Astrocyte of the cerebellum (primary cell): ENCODE measurements around the gene MTHFD1L.

Source experiments
- DNase-seq: peaks from one replicate; pipeline ENCODE4 v3.0.0-alpha.2; 2011; ENCODE audit warnings: low read depth
- H3K4me3 ChIP-seq: 2 replicates; pipeline ENCODE4 v1.5.1; 2011; ENCODE audit warnings: mild to moderate bottlenecking, low read depth, low read length, moderate library complexity
- in situ Hi-C: cut with HindIII; loops from 2 replicates; pipeline ENCODE4 v1.10.0; 2017; ENCODE audit warnings: low sequenced_read_pairs
- TF ChIP-seq, protein P1 (sequence below): IDR thresholded peaks from 2 replicates; pipeline ENCODE4 v1.5.1; 2012; ENCODE audit warnings: low read length, low read depth, moderate library complexity, mild to moderate bottlenecking; ENCODE audit errors: missing control alignments

MTHFD1L gene

DNA sequence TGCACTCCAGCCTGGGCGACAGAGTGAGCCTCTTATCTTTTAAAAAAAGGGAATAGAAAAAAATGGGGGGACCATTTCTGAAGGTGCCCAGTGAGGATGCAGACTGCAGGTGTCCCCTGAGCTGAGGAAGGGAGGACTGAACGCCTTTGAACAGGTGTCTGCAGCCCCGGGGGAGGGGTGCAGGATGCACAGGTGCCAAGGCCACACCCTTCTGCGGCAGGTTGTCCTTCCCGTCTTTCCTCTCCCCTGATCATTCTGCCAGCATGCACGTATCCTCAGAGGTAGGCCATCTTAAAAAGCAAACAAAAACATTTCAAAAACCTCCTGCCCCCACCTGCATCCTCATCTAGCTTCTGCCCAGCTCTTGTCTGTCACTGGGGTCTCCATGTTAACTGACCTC is 101.3 kb downstream of the MTHFD1L start:
- in situ Hi-C loops, result no loop called here
- DNase-seq, result no peak
- H3K4me3 ChIP-seq, result no peak overlapping the region
- TF ChIP-seq, protein P1, sequence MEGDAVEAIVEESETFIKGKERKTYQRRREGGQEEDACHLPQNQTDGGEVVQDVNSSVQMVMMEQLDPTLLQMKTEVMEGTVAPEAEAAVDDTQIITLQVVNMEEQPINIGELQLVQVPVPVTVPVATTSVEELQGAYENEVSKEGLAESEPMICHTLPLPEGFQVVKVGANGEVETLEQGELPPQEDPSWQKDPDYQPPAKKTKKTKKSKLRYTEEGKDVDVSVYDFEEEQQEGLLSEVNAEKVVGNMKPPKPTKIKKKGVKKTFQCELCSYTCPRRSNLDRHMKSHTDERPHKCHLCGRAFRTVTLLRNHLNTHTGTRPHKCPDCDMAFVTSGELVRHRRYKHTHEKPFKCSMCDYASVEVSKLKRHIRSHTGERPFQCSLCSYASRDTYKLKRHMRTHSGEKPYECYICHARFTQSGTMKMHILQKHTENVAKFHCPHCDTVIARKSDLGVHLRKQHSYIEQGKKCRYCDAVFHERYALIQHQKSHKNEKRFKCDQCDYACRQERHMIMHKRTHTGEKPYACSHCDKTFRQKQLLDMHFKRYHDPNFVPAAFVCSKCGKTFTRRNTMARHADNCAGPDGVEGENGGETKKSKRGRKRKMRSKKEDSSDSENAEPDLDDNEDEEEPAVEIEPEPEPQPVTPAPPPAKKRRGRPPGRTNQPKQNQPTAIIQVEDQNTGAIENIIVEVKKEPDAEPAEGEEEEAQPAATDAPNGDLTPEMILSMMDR, result no peak

DNA sequence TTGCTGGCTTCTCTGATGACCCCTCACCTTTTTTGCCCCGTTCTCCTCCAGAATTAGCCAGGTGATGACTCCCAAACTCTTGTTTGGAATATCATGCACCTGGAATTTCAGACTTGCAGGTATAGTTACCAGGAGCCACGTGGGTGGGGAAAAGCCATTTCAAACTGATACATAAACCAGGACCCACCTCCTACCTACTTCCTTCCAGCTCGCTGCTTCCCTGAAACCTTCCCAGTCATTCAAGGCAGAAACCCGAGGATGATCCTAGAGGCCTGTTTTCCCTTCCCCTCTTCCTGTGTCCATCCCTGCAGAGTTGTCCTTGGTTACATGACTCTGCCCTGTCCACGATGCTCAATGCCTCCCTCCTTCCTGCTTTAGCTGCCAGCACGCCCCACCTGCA is 101.9 kb downstream of the MTHFD1L start:
- TF ChIP-seq, protein P1, result no peak
- H3K4me3 ChIP-seq, result no peak overlapping the region
- no peak for DNase-seq
- in situ Hi-C loops, result no loop called here

DNA sequence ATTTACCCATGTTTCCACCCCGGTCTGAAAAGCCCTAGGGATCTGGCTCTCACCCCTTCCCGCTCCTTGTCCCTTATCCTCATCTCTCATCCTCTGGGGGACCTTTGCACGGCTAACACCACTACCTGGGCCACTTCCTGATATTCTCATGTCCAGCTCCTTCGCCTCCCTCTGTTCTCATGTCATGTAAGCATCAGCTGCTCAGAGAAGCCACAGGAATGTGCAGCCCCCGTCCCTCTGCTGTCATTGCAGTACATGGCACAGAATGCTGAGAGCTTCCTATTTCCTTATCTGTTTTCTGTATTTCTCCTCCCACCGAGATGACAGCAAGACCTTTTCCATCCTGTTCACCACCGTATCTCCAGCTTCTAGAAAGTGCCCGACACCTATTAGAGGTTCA is 102.4 kb downstream of the MTHFD1L start:
- no peak overlapping the region for H3K4me3 ChIP-seq
- TF ChIP-seq, protein P1, result no peak
- in situ Hi-C loops, result no loop called here
- no peak for DNase-seq

DNA sequence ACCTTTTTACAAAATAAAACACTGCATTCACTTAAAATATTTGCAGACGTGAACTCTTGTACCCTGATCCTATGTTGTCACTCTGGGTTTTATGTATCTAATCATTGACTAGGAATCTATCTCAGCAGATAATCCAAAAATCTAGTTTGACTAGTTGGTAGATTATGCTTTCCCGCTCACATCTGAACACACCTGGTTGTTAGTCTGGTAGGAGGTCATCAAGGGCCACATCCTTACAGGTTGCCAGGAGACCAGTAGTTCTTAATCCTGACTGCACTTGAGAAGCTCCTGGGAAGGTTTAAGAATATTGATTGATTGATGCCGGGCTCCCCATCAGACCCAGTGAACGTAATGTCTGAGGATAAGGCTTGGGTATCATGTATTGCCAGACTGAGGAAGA is 104.4 kb downstream of the MTHFD1L start:
- no peak for DNase-seq
- no peak overlapping the region for H3K4me3 ChIP-seq
- TF ChIP-seq, protein P1, result no peak
- in situ Hi-C loops, result no loop called here

DNA sequence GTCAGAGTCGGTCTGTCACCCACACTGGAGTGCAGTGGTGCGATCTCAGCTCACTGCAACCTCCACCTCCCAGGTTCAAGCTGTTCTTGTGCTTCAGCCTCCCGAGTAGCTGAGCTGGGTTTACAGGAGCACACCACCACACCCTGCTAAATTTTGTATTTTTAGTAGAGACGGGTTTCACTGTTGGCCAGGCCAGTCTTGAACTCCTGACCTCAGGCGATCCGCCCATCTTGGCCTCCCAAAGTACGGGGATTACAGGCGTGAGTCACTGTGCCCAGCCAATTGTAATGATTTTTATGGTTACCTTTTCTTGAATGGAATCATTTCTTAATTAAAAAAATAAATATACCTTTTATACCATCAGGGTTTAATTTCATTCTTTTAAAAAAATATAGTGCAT is 105.7 kb downstream of the MTHFD1L start:
- no peak overlapping the region for H3K4me3 ChIP-seq
- in situ Hi-C loops, result no loop called here
- TF ChIP-seq, protein P1, result no peak
- DNase-seq, result no peak

DNA sequence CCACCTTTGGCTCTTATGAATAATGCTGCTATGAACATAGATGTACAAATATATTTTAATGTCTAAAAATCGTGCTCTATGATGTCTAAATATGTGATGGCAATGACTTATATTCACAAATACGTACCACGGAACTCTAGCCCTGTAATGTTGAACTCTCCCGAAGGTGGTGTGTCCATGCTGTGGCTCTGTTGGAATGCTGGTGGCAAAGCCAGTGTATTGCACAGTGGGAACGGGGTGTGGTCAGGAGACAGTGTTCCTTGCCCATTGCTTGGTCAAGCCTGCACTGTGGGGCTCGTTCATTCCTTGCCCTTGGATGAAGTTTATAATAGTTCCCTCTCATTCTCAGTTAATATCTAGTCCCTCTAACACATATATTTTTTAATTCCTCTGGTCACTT is 109.6 kb downstream of the MTHFD1L start:
- no peak overlapping the region for H3K4me3 ChIP-seq
- TF ChIP-seq, protein P1, result no peak
- no peak for DNase-seq
- in situ Hi-C loops, result no loop called here

DNA sequence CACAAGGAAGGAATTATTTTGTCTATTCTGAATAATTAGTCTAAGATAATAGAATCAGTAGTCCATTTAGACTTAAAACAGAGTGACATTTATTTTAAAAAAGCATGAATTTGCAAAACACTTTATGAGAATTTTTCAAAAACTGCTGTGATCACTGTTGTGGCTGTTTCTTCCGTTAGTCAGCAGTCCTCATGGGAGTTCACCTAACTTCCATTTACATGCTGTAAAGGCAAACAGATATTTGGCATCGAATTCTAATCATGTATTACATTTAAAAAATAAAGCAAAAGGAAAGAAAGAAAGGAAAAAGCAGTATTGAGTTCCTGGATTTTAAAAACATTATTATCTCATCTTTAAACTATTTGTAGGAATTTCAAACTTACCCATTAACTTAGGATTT is 111.8 kb downstream of the MTHFD1L start:
- H3K4me3 ChIP-seq, result no peak overlapping the region
- TF ChIP-seq, protein P1, result no peak
- DNase-seq, result no peak
- in situ Hi-C loops, result no loop called here
